MM.1S (cell line): ENCODE results near the gene IL1RL1.

Source experiments
- EZH2 ChIP-seq: fragments of 300-600 bp; sonication (generic); optimal IDR thresholded peaks from 2 replicates; pipeline ENCODE3; 2017; ENCODE audit warnings: low read depth, mild to moderate bottlenecking, antibody characterized with exemption, low read length, mixed read lengths
- TF ChIP-seq, protein P1 (sequence below): fragments of 300-600 bp; sonication (generic); IDR thresholded peaks from 2 replicates; pipeline ENCODE4 v1.5.1; 2016; ENCODE audit warnings: antibody characterized with exemption, low read length, mixed read lengths

DNA sequence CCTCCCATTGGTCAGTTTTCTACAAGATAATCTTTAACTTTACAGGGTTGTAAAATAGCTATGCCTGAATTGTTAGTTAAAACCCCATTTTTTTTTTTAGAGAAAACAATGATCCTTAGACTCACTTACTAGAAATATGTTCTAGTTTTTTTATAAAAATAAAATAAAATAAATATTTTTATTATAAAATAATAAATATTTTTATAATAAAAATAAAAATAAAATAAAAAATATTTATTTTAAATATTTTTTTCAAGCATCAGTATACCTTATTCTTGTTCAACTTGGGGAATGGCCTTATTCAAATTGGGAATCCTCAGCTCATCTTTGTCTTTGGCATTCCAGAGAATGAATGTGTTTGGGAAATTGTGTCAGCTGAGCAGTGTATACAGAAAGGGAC is 20.8 kb upstream of the IL1RL1 start:
- TF ChIP-seq, protein P1, sequence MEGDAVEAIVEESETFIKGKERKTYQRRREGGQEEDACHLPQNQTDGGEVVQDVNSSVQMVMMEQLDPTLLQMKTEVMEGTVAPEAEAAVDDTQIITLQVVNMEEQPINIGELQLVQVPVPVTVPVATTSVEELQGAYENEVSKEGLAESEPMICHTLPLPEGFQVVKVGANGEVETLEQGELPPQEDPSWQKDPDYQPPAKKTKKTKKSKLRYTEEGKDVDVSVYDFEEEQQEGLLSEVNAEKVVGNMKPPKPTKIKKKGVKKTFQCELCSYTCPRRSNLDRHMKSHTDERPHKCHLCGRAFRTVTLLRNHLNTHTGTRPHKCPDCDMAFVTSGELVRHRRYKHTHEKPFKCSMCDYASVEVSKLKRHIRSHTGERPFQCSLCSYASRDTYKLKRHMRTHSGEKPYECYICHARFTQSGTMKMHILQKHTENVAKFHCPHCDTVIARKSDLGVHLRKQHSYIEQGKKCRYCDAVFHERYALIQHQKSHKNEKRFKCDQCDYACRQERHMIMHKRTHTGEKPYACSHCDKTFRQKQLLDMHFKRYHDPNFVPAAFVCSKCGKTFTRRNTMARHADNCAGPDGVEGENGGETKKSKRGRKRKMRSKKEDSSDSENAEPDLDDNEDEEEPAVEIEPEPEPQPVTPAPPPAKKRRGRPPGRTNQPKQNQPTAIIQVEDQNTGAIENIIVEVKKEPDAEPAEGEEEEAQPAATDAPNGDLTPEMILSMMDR: no peak
- no peak for TF ChIP-seq EZH2
